K562 (cell line): Measurements from ENCODE around the gene KCNG4. TPM values are rescaled to one million over a fixed set of nuclear protein-coding genes. Genes with fewer than 3 reads are reported as not detected.

Source experiments
- ATAC-seq: fragments of 200-7000 bp; cut with Tn5 transposase; 3 replicates; pipeline ENCODE4 v1.9.1; 2020; ENCODE audit warnings: moderate library complexity
- BruUV-seq: library from RNA; stranded (reverse); fragments of 400-500 nt; replicated peaks from 2 replicates; lab custom pipeline; 2021; lab: Mats Ljungman, UMichigan
- CTCF ChIA-PET: fragments of 300-600 bp; formaldehyde crosslinking; extraction: SDS; loops from one replicate; lab custom pipeline; 2021; ENCODE audit warnings: low intra/inter-chr PET ratio; lab: Yijun Ruan, JAX
- POLR2A ChIA-PET: fragments of 300-600, 350-650 bp; sonication (Branson Sonifier 250); formaldehyde crosslinking; extraction: SDS; loops from one replicate; lab custom pipeline; 2021; ENCODE audit warnings: antibody characterized with exemption, inconsistent platforms; lab: Yijun Ruan, JAX
- DNase-seq, 4 experiments: peaks; one replicate each; pipeline versions ENCODE4 v3.0.0 to v3.0.0-alpha.2; 2011 to 2018; ENCODE audit warnings: low spot score in 3 of 4, mixed read lengths in 3 of 4; ENCODE audit errors: extremely low read depth in 1 of 4
- FAIRE-seq: peaks from 2 replicates; lab custom pipeline; 2011; peaks lifted over from hg19 to GRCh38; lab: Jason Lieb, UNC
- H2AFZ ChIP-seq: 2 replicates; pipeline ENCODE4 v1.6.0; 2011; ENCODE audit warnings: low read depth, low read length, control low read depth, inconsistent platforms
- H3K27ac ChIP-seq: fragments of 200-600 bp; 3 replicates; pipeline ENCODE4 v1.8.0; 2011; ENCODE audit warnings: low read depth, mild to moderate bottlenecking, control low read depth, inconsistent platforms, low read length, moderate library complexity, mixed read lengths; ENCODE audit errors: extremely low read depth
- H3K27me3 ChIP-seq, 2 experiments: fragments of 300-600 bp in 1 of 2; 2 replicates in 1 of 2; 3 replicates in 1 of 2; pipeline versions ENCODE4 v1.6.0 to v1.8.0; 2011; ENCODE audit warnings: inconsistent platforms in 2 of 2, low read length in 2 of 2, mild to moderate bottlenecking in 1 of 2, mixed read lengths in 1 of 2, moderate library complexity in 1 of 2; ENCODE audit not compliant: control insufficient read depth in 2 of 2, insufficient read depth in 2 of 2
- H3K36me3 ChIP-seq: fragments of 300-600 bp; 3 replicates; pipeline ENCODE4 v1.8.0; 2011; ENCODE audit warnings: mild to moderate bottlenecking, low read length, inconsistent platforms; ENCODE audit not compliant: control insufficient read depth, insufficient read depth
- H3K4me1 ChIP-seq, 2 experiments: fragments of 200-600 bp in 1 of 2; replicated peaks in 1 of 2; 2 replicates in 1 of 2; 3 replicates in 1 of 2; pipeline versions ENCODE4 v1.5.1 to v1.8.0; 2011; ENCODE audit warnings: inconsistent platforms in 2 of 2, low read length in 2 of 2, mild to moderate bottlenecking in 1 of 2, mixed read lengths in 1 of 2, moderate library complexity in 1 of 2; ENCODE audit not compliant: control insufficient read depth in 2 of 2, insufficient read depth in 2 of 2
- H3K4me2 ChIP-seq: 2 replicates; pipeline ENCODE4 v1.6.1; 2011; ENCODE audit warnings: low read length, control low read depth, inconsistent platforms, mixed read lengths; ENCODE audit not compliant: insufficient read depth
- H3K4me3 ChIP-seq: fragments of 200-600 bp; sonication (generic), shearing (Covaris generic); 2 replicates; pipeline ENCODE4 v1.5.1; 2016; ENCODE audit warnings: control low read depth, inconsistent platforms
- H3K79me2 ChIP-seq: fragments of 200-600 bp; 3 replicates; pipeline ENCODE4 v1.8.0; 2011; ENCODE audit warnings: low read length, inconsistent platforms; ENCODE audit not compliant: control insufficient read depth, insufficient read depth
- H3K9ac ChIP-seq, 2 experiments: 2 replicates each; pipeline versions ENCODE4 v1.6.0 to v1.6.1; 2011; ENCODE audit warnings: low read depth in 2 of 2, low read length in 2 of 2, control low read depth in 1 of 2, inconsistent platforms in 1 of 2, mild to moderate bottlenecking in 1 of 2, mixed read lengths in 1 of 2; ENCODE audit not compliant: insufficient read depth in 1 of 2
- H3K9me1 ChIP-seq: one replicate; pipeline ENCODE4 v1.6.0; 2011; ENCODE audit warnings: inconsistent platforms, mild to moderate bottlenecking, low read length, moderate library complexity; ENCODE audit not compliant: control insufficient read depth, insufficient read depth
- H3K9me3 ChIP-seq: replicated peaks from 2 replicates; pipeline ENCODE4 v1.5.1; 2011; ENCODE audit warnings: low read depth, low read length, inconsistent platforms; ENCODE audit not compliant: control insufficient read depth, insufficient read depth
- H4K20me1 ChIP-seq: replicated peaks from 2 replicates; pipeline ENCODE4 v1.6.1; 2011; ENCODE audit warnings: low read length, inconsistent platforms, mixed read lengths; ENCODE audit not compliant: control insufficient read depth, insufficient read depth
- ADNP ChIP-seq: fragments of 200-800 bp; sonication (Bioruptor generic); IDR thresholded peaks from 2 replicates; pipeline ENCODE4 v1.6.1; 2016; ENCODE audit warnings: missing genetic modification characterization, missing compliant biosample characterization
- BCOR ChIP-seq: fragments of 450-650 bp; IDR thresholded peaks from 2 replicates; pipeline ENCODE4 v1.6.1; 2016
- FOXA1 ChIP-seq: fragments of 450-650 bp; IDR thresholded peaks from 2 replicates; pipeline ENCODE4 v1.6.1; 2016; ENCODE audit warnings: mild to moderate bottlenecking, borderline replicate concordance
- HDAC2 ChIP-seq: fragments of 450-650 bp; IDR thresholded peaks from 2 replicates; pipeline ENCODE4 v1.6.1; 2016; ENCODE audit warnings: mild to moderate bottlenecking
- KDM1A ChIP-seq, 2 experiments: fragments of 450-650 bp; IDR thresholded peaks; 2 replicates each; pipeline ENCODE4 v1.6.1; 2016; ENCODE audit warnings: mild to moderate bottlenecking in 2 of 2
- MTA2 ChIP-seq: fragments of 450-650 bp; IDR thresholded peaks from 2 replicates; pipeline ENCODE4 v1.6.1; 2016; ENCODE audit warnings: low read depth
- RBM25 ChIP-seq: fragments of 200-400 bp; formaldehyde crosslinking; IDR thresholded peaks from 2 replicates; pipeline ENCODE4 v1.6.1; 2018; ENCODE audit warnings: low read length, low read depth, moderate library complexity; ENCODE audit not compliant: severe bottlenecking
- RCOR1 ChIP-seq, 2 experiments: IDR thresholded peaks; 2 replicates each; pipeline ENCODE4 v1.6.1; 2012; ENCODE audit warnings: low read depth in 2 of 2, low read length in 2 of 2, borderline replicate concordance in 1 of 2, improper control_type of control experiment in 1 of 2
- SIX5 ChIP-seq, 2 experiments: IDR thresholded peaks; 2 replicates each; pipeline ENCODE4 v1.6.1; 2011; ENCODE audit warnings: low read length in 2 of 2, borderline replicate concordance in 1 of 2, low read depth in 1 of 2, mild to moderate bottlenecking in 1 of 2, moderate library complexity in 1 of 2; ENCODE audit not compliant: insufficient read depth in 1 of 2
- SMARCA5 ChIP-seq: fragments of 450-650 bp; IDR thresholded peaks from 2 replicates; pipeline ENCODE4 v1.6.1; 2016
- SREBF1 ChIP-seq: fragments of 150-350 bp; IDR thresholded peaks from 2 replicates; pipeline ENCODE4 v1.6.1; 2014; ENCODE audit warnings: antibody characterized with exemption, low read depth, low read length, borderline replicate concordance
- ZBED1 ChIP-seq: IDR thresholded peaks from 2 replicates; pipeline ENCODE4 v1.6.1; 2014
- ZFP36 ChIP-seq: fragments of 150-350 bp; IDR thresholded peaks from 2 replicates; pipeline ENCODE4 v1.6.1; 2018; ENCODE audit warnings: low read length, low read depth; ENCODE audit not compliant: partially characterized antibody
- ZNF324 ChIP-seq: fragments of 250-450 bp; sonication (Bioruptor Pico); IDR thresholded peaks from 2 replicates; pipeline ENCODE4 v1.4.0; 2020; ENCODE audit warnings: mild to moderate bottlenecking
- WGBS: fragments of 100-300 bp; shearing (Covaris generic); methylation state at CpG from one replicate; pipeline ENCODE4 v1.1.6; 2016; ENCODE audit warnings: low coverage, mixed read lengths; ENCODE audit not compliant: insufficient coverage; ENCODE audit errors: missing lambda C conversion rate; 5-methylcytosine and 5-hydroxymethylcytosine counted together
- in situ Hi-C: fragments of 300-500 bp; cut with MboI; formaldehyde crosslinking; loops from 4 replicates; pipeline ENCODE4 v1.15.0; 2018; ENCODE audit warnings: inconsistent platforms, mixed read lengths
- intact Hi-C: fragments of 100-400 bp; cut with micrococcal nuclease; formaldehyde crosslinking; loops from 2 replicates; pipeline ENCODE4 v1.14.2; 2022
- polyA plus RNA-seq, 8 experiments: library from polyadenylated mRNA; depleted of rRNA in 4 of 8; stranded (reverse) in 5 of 8; unstranded in 3 of 8; fragments of >200 nt; fragmentation: Nextera tagmentation in 2 of 8; fragmentation: Illumina TruSeq in 1 of 8; extraction: Ambion mirVana in 2 of 8; extraction: Trizol in 1 of 8; gene quantifications; 2 replicates each; pipeline versions ENCODE4 v1.2.1 to v1.2.3, GENCODE V29; 2011 to 2014; ENCODE audit warnings: inconsistent platforms in 1 of 8, missing spikeins in 1 of 8
- total RNA-seq, 7 experiments: library from RNA; depleted of rRNA in 6 of 7; stranded (reverse); fragments of >200 nt in 6 of 7; fragmentation: Illumina TruSeq in 2 of 7; extraction: Trizol in 2 of 7; gene quantifications; 2 replicates each; pipeline versions ENCODE4 v1.2.1 to v1.2.3, GENCODE V29; 2011 to 2021; ENCODE audit warnings: low replicate concordance in 1 of 7

The KCNG4 gene
- total and polyA plus RNA-seq, 9 of the 15 experiments (the other 6 are each of a cell fraction or from before 2014, with no cell fraction given): not detected

- no peak overlapping the region for H3K4me2 ChIP-seq
- no peaks in the 10 kb centered on the region for H4K20me1 ChIP-seq
- no peak overlapping the region for H3K4me3 ChIP-seq
- peaks cover 9 to 49% of the 10 kb centered on the region in 2 experiments; a peak in 4 of 5 replicates for H3K27me3 ChIP-seq
- WGBS: 6% methylated on average over 3 of the region's 3 CpGs
- intact Hi-C loops (no loop called here), in situ Hi-C loops (no loop called here)
- H2AFZ ChIP-seq: no peak overlapping the region
- no peak overlapping the region for H3K9ac ChIP-seq
- H3K27ac ChIP-seq: no peak overlapping the region
- CTCF ChIA-PET: no interaction called here
- H3K79me2 ChIP-seq: no peaks in the 10 kb centered on the region
- no peaks in the 10 kb centered on the region for H3K9me3 ChIP-seq
- no peak for DNase-seq
- POLR2A ChIA-PET: interaction anchor here (0.6 kb wide), 1 partner anchor 217 kb away, joined by 3 read pairs; the partner anchor contains the start of gene SLC38A8
- no TSS peak for BruUV-seq
- no peak for TF ChIP-seq SREBF1
- 0 out of 2 replicates have a peak, but pooled peaks have one; percentile 22 for TF ChIP-seq SMARCA5
- TF ChIP-seq ZBED1: no peak
- TF ChIP-seq MTA2: no peak
- no peak for TF ChIP-seq SIX5 (IDR thresholded peaks at IDR 0.05; ENCODE audit: borderline replicate concordance in 1 of 2, insufficient read depth in 1 of 2, low read depth in 1 of 2, low read length in 2 of 2)
- TF ChIP-seq RBM25: peak; percentile 99
- peak; percentile 79 for TF ChIP-seq ADNP (tag)
- TF ChIP-seq FOXA1: no peak
- peak; percentile 76 to 80 for TF ChIP-seq KDM1A (IDR thresholded peaks at IDR 0.05)
- peak; percentile 83 for TF ChIP-seq ZFP36
- peak; percentile 61; the same call in 1 of the 2 replicates for TF ChIP-seq HDAC2
- peak; percentile 97 for TF ChIP-seq BCOR
- TF ChIP-seq RCOR1 (IDR thresholded peaks at IDR 0.05; ENCODE audit: borderline replicate concordance in 1 of 2, low read depth in 2 of 2, low read length in 2 of 2): 0 out of 4 replicates have a peak, but pooled peaks of 1 of the 2 experiments have one; percentile 25
- TF ChIP-seq ZNF324 (CRISPR knock-in tag): no peak
- no peaks in the 10 kb centered on the region for H3K36me3 ChIP-seq
- H3K9me1 ChIP-seq: no peaks in the 10 kb centered on the region
- FAIRE-seq: no peak
- ATAC-seq: no peak
- no peaks in the 10 kb centered on the region for H3K4me1 ChIP-seq
Measured at GRCh38 chr16:84259691-84260090, 19.9 kb upstream of the KCNG4 start.
